Smooth muscle cell (in vitro differentiated cells): Measurements from ENCODE around the gene PSMB2. TPM values are rescaled to one million over a fixed set of nuclear protein-coding genes. Genes with fewer than 3 reads are reported as not detected.

Experiments
- DNase-seq: peaks from one replicate; lab custom pipeline; 2025; ENCODE audit not compliant: unreplicated experiment; lab: John Stamatoyannopoulos, UW
- H2AFZ ChIP-seq: fragments of 200-600 bp; sonication (generic); 2 replicates; pipeline ENCODE4 v1.6.0; 2016; ENCODE audit warnings: antibody characterized with exemption, low read depth, mild to moderate bottlenecking
- H3F3A ChIP-seq: fragments of 200-600 bp; sonication (generic); 2 replicates; pipeline ENCODE4 v1.6.0; 2017; ENCODE audit warnings: antibody characterized with exemption, low read depth
- H3K27ac ChIP-seq: fragments of 200-600 bp; sonication (generic); 2 replicates; pipeline ENCODE4 v1.5.1; 2016; ENCODE audit warnings: low read depth, mild to moderate bottlenecking
- H3K27me3 ChIP-seq: fragments of 200-600 bp; sonication (generic); 2 replicates; pipeline ENCODE4 v1.6.1; 2016; ENCODE audit warnings: low read depth, mild to moderate bottlenecking
- H3K36me3 ChIP-seq: fragments of 200-600 bp; sonication (generic); 2 replicates; pipeline ENCODE4 v1.5.1; 2016; ENCODE audit warnings: low read depth
- H3K4me1 ChIP-seq: fragments of 200-600 bp; sonication (generic); 2 replicates; pipeline ENCODE4 v1.5.1; 2016; ENCODE audit warnings: low read depth
- H3K4me2 ChIP-seq: fragments of 200-600 bp; sonication (generic); 2 replicates; pipeline ENCODE4 v1.6.0; 2016; ENCODE audit warnings: mild to moderate bottlenecking
- H3K4me3 ChIP-seq: fragments of 200-600 bp; sonication (generic); 2 replicates; pipeline ENCODE4 v1.5.1; 2016; ENCODE audit warnings: mild to moderate bottlenecking
- H3K79me2 ChIP-seq: fragments of 200-600 bp; sonication (generic); 2 replicates; pipeline ENCODE4 v1.6.0; 2016; ENCODE audit warnings: low read depth, mild to moderate bottlenecking
- H3K9ac ChIP-seq: fragments of 200-600 bp; sonication (generic); 2 replicates; pipeline ENCODE4 v1.6.0; 2016; ENCODE audit warnings: low read depth
- H3K9me3 ChIP-seq: fragments of 200-600 bp; sonication (generic); replicated peaks from 2 replicates; pipeline ENCODE4 v1.5.1; 2016; ENCODE audit warnings: low read depth
- H4K20me1 ChIP-seq: fragments of 200-600 bp; sonication (generic); 2 replicates; pipeline ENCODE4 v1.6.0; 2016; ENCODE audit warnings: low read depth
- CTCF ChIP-seq: fragments of 200-600 bp; sonication (generic); IDR thresholded peaks from 2 replicates; pipeline ENCODE4 v1.5.1; 2017; ENCODE audit warnings: borderline replicate concordance, mild to moderate bottlenecking, antibody characterized with exemption; ENCODE audit not compliant: insufficient read depth, poor library complexity, severe bottlenecking
- WGBS: methylation state at CpG from one replicate; pipeline ENCODE4 v1.1.7; 2016; ENCODE audit warnings: low lambda C conversion rate; 5-methylcytosine and 5-hydroxymethylcytosine counted together
- polyA plus RNA-seq: library from polyadenylated mRNA; unstranded; fragments of >200 nt; fragmentation: Nextera tagmentation; extraction: Ambion mirVana; gene quantifications from 2 replicates; pipeline ENCODE4 v1.2.1, GENCODE V29; 2016
- total RNA-seq: library from RNA; depleted of rRNA; stranded (reverse); fragments of >200 nt; gene quantifications from 2 replicates; pipeline ENCODE4 v1.2.3, GENCODE V29; 2014

Gene PSMB2
- total and polyA plus RNA-seq, 2 experiments from 2014 or later, result 51.6 to 110 TPM

GRCh38 chr1:35683012-35683411, 41.7 kb upstream of the PSMB2 start:
- TF ChIP-seq CTCF, result no peak
- WGBS, result 56% methylated on average over 5 of the region's 5 CpGs
- Histone ChIP-seq H3K4me2 (no peak overlapping the region), H3K27ac (no peak overlapping the region), H3K4me3 (no peak overlapping the region), H2AFZ (no peak overlapping the region), H3K4me1 (no peaks in the 10 kb centered on the region), H3K9me3 (no peaks in the 10 kb centered on the region), H3K79me2 (no peaks in the 10 kb centered on the region), H3K9ac (no peak overlapping the region), H3K27me3 (peaks cover 14% of the 10 kb centered on the region), H4K20me1 (no peaks in the 10 kb centered on the region), H3K36me3 (no peaks in the 10 kb centered on the region), H3F3A (no peaks in the 10 kb centered on the region)
- no peak for DNase-seq

DNA sequence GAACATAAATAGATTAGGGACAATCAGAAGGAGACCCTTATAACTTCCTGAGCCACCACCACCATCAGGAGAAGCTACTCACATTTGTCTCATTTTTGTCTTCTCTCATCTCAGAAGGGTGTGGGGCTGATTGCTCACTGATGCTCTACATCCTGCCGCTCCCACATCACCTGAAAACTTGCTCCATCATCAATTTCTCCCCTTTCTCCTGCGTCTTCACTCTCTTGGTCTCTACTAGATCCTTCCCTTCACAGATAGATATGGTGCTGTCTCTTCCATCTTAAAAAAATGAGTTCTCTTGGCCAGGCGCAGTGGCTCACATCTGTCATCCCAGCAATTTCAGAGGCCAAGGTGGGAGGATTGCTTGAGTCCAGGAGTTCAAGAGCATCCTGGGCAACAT, 38.9 kb upstream of the PSMB2 start:
- H3F3A ChIP-seq, result no peaks in the 10 kb centered on the region
- 98% methylated on average over 3 of the region's 3 CpGs for WGBS
- no peaks in the 10 kb centered on the region for H3K9me3 ChIP-seq
- no peaks in the 10 kb centered on the region for H3K79me2 ChIP-seq
- TF ChIP-seq CTCF, result no peak
- no peaks in the 10 kb centered on the region for H3K4me1 ChIP-seq
- H3K27me3 ChIP-seq, result peaks cover 13% of the 10 kb centered on the region
- H3K9ac ChIP-seq, result no peak overlapping the region
- H2AFZ ChIP-seq, result no peak overlapping the region
- no peaks in the 10 kb centered on the region for H3K36me3 ChIP-seq
- no peak overlapping the region for H3K27ac ChIP-seq
- DNase-seq, result no peak
- H3K4me2 ChIP-seq, result no peak overlapping the region
- no peak overlapping the region for H3K4me3 ChIP-seq
- H4K20me1 ChIP-seq, result no peaks in the 10 kb centered on the region

DNA sequence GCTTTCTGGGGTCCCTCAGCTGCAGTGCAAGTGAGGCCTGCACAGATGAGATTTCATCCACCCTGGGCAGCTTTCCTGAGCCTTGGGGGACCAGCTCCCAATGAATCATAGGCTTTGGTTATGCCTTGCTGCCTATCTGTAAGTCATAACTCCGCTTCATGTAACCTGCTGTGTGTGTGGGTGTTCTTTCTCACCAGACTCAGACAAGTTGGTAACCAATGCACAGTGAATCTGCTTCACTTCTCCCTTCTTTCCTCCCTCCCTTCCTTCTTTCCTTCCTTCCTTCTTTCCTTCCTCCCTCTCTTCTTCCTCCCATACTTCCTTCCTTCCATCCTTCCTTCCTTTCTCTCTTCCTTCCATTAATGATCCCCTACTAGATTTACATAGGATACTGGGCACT, 34.4 kb upstream of the PSMB2 start:
- WGBS, result 83% methylated on average over 1 of the region's 1 CpG
- no peak for DNase-seq
- H3F3A ChIP-seq, result no peaks in the 10 kb centered on the region

More for the DNA sequence above, 34.4 kb upstream of the PSMB2 start:
- no peak overlapping the region for H3K4me3 ChIP-seq
- H3K79me2 ChIP-seq, result no peaks in the 10 kb centered on the region
- no peaks in the 10 kb centered on the region for H3K4me1 ChIP-seq
- no peaks in the 10 kb centered on the region for H3K27me3 ChIP-seq
- H4K20me1 ChIP-seq, result no peaks in the 10 kb centered on the region
- H3K36me3 ChIP-seq, result no peaks in the 10 kb centered on the region
- H3K4me2 ChIP-seq, result no peak overlapping the region
- H2AFZ ChIP-seq, result no peak overlapping the region
- no peaks in the 10 kb centered on the region for H3K9me3 ChIP-seq
- TF ChIP-seq CTCF, result no peak
- no peak overlapping the region for H3K9ac ChIP-seq
- H3K27ac ChIP-seq, result no peak overlapping the region
